Measurements from ENCODE around the gene TMEM130.

Gene TMEM130

DNA sequence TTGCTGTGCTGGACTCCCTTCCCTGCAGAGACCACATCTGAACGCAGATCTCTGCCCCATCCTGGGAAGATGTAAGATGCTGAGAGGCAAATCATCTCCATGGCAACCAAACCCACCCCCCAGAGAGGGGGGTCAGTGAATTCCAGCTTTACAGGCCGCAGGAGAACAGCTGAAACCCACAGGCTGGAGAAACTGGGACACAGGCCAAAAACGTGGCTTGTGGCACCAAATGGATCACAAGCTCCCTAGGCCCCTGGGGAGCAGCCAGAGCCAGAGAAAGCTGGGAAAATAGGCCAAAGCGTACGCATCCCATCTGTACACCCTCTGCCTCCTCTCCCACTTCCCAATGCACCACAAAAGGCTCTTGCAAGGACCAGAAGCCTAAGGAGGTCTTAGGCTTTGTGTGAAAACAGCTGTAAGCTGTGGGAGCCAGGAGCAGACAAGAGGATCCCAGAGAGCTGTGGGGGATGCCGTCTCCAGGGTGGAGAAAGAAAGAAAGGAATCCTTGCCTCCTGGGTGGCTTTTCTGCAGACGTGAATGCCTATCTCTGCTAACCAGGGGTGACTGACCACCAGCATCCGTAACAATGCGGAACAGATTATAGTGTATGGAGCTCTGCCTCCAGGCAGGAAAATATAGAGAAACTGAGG is 59.5 kb downstream of the TMEM130 start:
- DNase-seq (ENCODE audit: low spot score) (peak; percentile 48), FAIRE-seq (no peak)

GRCh38 chr7:98808751-98809460 is 60.9 kb downstream of the TMEM130 start:
- DNase-seq (ENCODE audit: low spot score) (no peak), FAIRE-seq (no peak)

DNA sequence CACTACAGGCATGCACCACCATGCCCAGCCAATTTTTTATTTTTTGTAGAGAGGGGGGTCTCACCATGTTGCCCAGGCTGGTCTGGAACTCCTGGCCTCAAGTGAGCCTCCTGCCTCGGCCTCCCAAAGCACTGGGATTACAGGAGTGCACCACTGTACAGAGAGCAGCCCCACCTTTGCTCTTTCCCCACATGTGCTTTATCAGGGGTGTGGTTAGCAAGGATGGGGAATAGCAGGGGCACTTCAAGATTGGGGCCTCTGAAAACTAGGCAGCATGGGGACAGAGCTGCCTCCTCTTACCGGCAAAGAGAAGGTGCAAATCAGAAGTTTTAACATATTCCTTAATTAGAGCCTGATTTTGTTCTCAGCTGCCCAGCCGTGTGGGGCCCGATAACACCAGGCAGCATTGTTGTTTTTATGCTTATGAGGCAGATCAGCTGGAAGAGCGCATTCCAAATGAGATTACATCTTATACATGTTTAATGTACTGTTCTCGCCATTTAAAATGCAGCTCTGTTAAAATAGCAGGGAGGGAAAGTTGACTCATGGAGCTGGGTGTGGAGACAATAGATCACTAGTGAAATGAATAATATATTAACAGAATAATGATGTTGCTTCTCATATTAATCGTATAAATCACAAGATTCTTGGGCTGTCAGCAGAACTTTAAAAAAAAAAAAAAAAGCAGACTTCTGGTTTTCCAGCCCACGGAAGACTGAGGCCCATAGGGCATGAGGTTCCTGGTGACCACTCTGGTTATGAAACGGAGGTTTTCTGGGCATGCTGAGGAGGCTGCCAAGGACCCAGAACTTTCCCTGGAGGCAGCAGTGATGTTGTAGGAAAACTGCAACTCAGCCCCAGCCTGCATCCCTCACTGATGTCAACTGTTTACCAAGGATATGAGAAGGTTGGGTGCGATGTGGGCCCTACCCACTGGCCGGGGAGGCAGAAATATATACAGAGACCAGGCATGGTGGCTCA is 62.5 kb downstream of the TMEM130 start:
- no peak for DNase-seq (ENCODE audit: low spot score)

DNA sequence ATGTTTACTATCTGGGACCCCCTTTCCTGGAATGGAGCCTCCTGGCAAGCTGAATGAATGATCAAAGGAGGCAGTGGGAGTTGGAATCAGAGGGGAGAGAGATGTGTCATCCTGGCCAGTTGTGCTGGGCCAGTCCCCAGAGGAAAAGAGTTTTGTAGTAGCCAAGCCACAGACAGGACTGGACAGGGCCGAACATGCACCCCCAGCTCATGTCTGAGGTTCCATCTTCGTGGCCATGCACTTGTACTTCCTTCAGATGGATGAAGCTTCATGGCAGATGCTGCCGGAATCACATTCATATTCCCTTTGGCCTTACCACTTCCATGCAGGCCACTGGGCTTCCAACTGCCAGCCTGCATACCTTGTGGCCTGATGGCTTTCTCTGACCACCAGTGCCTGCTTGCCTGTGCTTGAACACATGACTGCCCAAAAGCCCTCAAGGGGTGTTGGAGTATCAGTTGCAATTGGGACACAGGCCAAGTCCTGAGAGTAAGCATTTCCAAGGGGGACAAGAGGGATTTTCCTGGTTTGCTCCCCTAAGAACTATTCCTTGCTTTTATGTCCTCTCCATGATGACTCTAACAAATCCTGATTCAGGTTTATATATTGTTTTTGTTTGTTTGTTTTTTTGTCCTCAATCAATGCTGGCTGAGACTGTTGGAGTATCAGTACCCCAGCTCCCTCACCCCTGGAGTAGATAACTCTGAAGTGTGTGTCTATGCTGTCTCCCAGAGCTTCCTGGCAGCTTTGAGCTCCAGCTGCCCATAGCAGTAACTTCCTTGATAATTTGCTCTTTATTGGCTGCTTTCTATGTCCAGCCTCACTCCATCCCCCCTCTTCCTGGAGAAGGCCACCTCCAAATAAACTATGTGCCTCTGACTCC is 63.6 kb downstream of the TMEM130 start:
- FAIRE-seq (no peak), DNase-seq (ENCODE audit: low spot score) (no peak)

More for the DNA sequence above, 62.5 kb downstream of the TMEM130 start:
- no peak for FAIRE-seq

DNA sequence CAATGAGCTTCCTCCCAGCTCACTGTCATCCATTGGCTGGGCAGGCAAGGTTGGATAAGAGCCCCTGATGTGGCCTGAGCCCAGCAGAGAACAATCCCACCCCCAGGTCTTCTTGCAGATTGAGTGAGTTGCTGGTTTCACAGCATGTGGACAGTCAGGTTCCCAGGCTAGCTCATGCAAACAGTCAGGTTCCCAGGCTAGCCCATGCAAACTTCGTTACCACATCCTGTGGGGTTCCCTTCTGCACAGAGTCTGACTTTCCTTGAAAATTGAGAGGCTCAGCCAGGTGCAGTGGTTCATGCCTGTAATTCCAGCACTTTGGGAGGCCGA is 67.1 kb downstream of the TMEM130 start:
- FAIRE-seq (no peak), DNase-seq (ENCODE audit: low spot score) (no peak)

- FAIRE-seq, result peak; percentile 92
- peak; percentile 98 for DNase-seq (ENCODE audit: low spot score)
Observed at GRCh38 chr7:98802088-98802780, 67.6 kb downstream of the TMEM130 start.

- FAIRE-seq (no peak), DNase-seq (ENCODE audit: low spot score) (no peak)
Observed at GRCh38 chr7:98800996-98801395, 68.8 kb downstream of the TMEM130 start.

DNA sequence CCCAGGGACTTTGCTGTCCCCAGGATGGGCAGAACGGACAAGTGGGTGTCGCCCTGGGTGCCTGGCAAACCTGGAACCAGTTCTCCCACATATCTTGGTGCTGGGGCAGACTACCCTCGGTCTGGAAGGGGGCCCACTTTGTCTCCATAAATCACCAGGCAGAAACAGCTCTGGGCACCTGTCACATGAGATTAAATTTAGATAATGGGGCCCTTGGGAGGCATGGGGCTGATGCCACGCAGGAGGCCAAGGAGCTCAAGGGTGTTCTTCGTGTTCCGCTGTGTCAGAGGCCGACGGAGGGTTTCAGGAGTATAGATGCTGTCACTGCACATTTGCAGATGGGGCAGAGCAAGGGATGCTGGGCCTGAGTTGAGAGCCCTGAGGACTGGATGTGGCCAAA is 72.7 kb downstream of the TMEM130 start:
- DNase-seq (ENCODE audit: low spot score), result no peak
- FAIRE-seq, result no peak
